T-cell (primary cell): Measurements from ENCODE around the gene KRTDAP. TPM values are rescaled to one million over a fixed set of nuclear protein-coding genes. Genes with fewer than 3 reads are reported as not detected.

ENCODE experiments used
- ATAC-seq, 4 experiments: fragments of 200-7000 bp in 3 of 4; fragments of 150-1000 bp in 1 of 4; cut with Tn5 transposase; replicated peaks in 1 of 4; 1 replicate in 3 of 4; 2 replicates in 1 of 4; pipeline ENCODE4 v1.10.0; 2021; ENCODE audit warnings: moderate library complexity in 3 of 4, mild to moderate bottlenecking in 2 of 4, moderate number of reproducible peaks in 1 of 4
- CTCF ChIA-PET, 2 donors: fragments of 300-600 bp; sonication (Branson Sonifier 250); formaldehyde crosslinking; loops; one replicate each; lab custom pipeline; 2022; ENCODE audit warnings: antibody characterized with exemption in 2 of 2; lab: Charles Lee
- POLR2A ChIA-PET, 2 donors: fragments of 300-600 bp; sonication (Branson Sonifier 250); formaldehyde crosslinking; loops; one replicate each; lab custom pipeline; 2022; ENCODE audit warnings: antibody characterized with exemption in 2 of 2; lab: Charles Lee
- DNase-seq, 35 experiments: peaks; one replicate each; pipeline versions ENCODE4 v3.0.0 to v3.0.0-alpha.2; 2013 to 2023
- H3K27ac ChIP-seq: one replicate; pipeline ENCODE4 v1.5.1; 2013; ENCODE audit warnings: low read length
- H3K27me3 ChIP-seq, 2 experiments: replicated peaks in 1 of 2; 1 replicate in 1 of 2; 2 replicates in 1 of 2; pipeline versions ENCODE4 v1.6.1 to v1.7.0; 2013; ENCODE audit warnings: low read length in 1 of 2, mixed read lengths in 1 of 2; ENCODE audit not compliant: control insufficient read depth in 2 of 2, insufficient read depth in 2 of 2; ENCODE audit errors: extremely low read depth in 1 of 2
- H3K36me3 ChIP-seq, 2 donors: 1 replicate in 1 of 2; 2 replicates in 1 of 2; pipeline versions ENCODE4 v1.6.1 to v1.7.0; 2013; ENCODE audit warnings: low read length in 1 of 2; ENCODE audit not compliant: control insufficient read depth in 2 of 2, insufficient read depth in 1 of 2; ENCODE audit errors: extremely low read depth in 1 of 2
- H3K4me1 ChIP-seq, 2 experiments: 1 replicate in 1 of 2; 2 replicates in 1 of 2; pipeline versions ENCODE4 v1.6.1 to v1.7.0; 2013; ENCODE audit warnings: low read length in 2 of 2, mixed read lengths in 1 of 2; ENCODE audit not compliant: insufficient read depth in 2 of 2, control insufficient read depth in 1 of 2; ENCODE audit errors: extremely low read depth in 1 of 2
- H3K4me3 ChIP-seq, 2 donors: 1 replicate in 1 of 2; 2 replicates in 1 of 2; pipeline versions ENCODE4 v1.5.1 to v1.7.0; 2013; ENCODE audit warnings: mild to moderate bottlenecking in 2 of 2, low read length in 1 of 2, moderate library complexity in 1 of 2; ENCODE audit not compliant: control insufficient read depth in 1 of 2; ENCODE audit errors: extremely low read depth in 1 of 2
- H3K9me3 ChIP-seq: 2 replicates; pipeline ENCODE4 v1.7.0; 2013
- H3K27ac Mint-ChIP-seq, 2 donors: one replicate each; pipeline ENCODE4 v1.8.0; 2020 to 2021; ENCODE audit warnings: mild to moderate bottlenecking in 2 of 2, mixed read lengths in 2 of 2
- H3K27me3 Mint-ChIP-seq, 2 donors: one replicate each; pipeline ENCODE4 v1.8.0; 2021 to 2022; ENCODE audit warnings: mixed read lengths in 2 of 2
- H3K36me3 Mint-ChIP-seq: one replicate; pipeline ENCODE4 v1.8.0; 2021; ENCODE audit warnings: mixed read lengths
- H3K4me1 Mint-ChIP-seq, 3 donors: one replicate each; pipeline ENCODE4 v1.8.0; 2020 to 2022; ENCODE audit warnings: mixed read lengths in 3 of 3, mild to moderate bottlenecking in 1 of 3
- H3K4me3 Mint-ChIP-seq, 3 donors: one replicate each; pipeline ENCODE4 v1.8.0; 2020 to 2022; ENCODE audit warnings: mild to moderate bottlenecking in 3 of 3, mixed read lengths in 3 of 3, moderate library complexity in 3 of 3
- H3K9me3 Mint-ChIP-seq, 3 donors: one replicate each; pipeline ENCODE4 v1.8.0; 2020 to 2022; ENCODE audit warnings: mixed read lengths in 3 of 3
- WGBS: methylation state at CpG from one replicate; pipeline ENCODE4 v1.1.5; 2013; ENCODE audit warnings: missing lambda C conversion rate; ENCODE audit not compliant: insufficient coverage; 5-methylcytosine and 5-hydroxymethylcytosine counted together
- total RNA-seq, 35 experiments: library from RNA in 6 of 35; stranded (reverse) in 6 of 35; fragments of 120-200 nt in 1 of 35; gene quantifications; one replicate each; pipeline versions ENCODE4 v1.2.1 to v1.2.4 and lab custom pipeline; 2013 to 2026

The KRTDAP gene
- total RNA-seq, 5 donors from 2014 or later (not counting 1 experiment from before 2014, with no cell fraction given), result not detected

GRCh38 chr19:35493971-35494370, 3.7 kb upstream of the KRTDAP start:
- Mint-ChIP-seq H3K4me3 (no peak overlapping the region), H3K27ac (no peak overlapping the region), H3K27me3 (peaks cover 3 to 25% of the 10 kb centered on the region in 2 donors), H3K9me3 (no peaks in the 10 kb centered on the region), H3K36me3 (no peaks in the 10 kb centered on the region), H3K4me1 (peaks cover 0 to 7% (median 2%) of the 10 kb centered on the region in 3 donors)
- Histone ChIP-seq H3K4me3 (no peak overlapping the region), H3K9me3 (no peaks in the 10 kb centered on the region), H3K36me3 (no peaks in the 10 kb centered on the region), H3K27ac (no peak overlapping the region), H3K4me1 (peaks cover 0 to 8% of the 10 kb centered on the region in 2 experiments), H3K27me3 (peaks cover 0 to 42% of the 10 kb centered on the region in 2 experiments)
- ATAC-seq, result no peak
- DNase-seq, result no peak
- WGBS, result 96% methylated on average over 5 of the region's 9 CpGs
- ChIA-PET CTCF (interaction anchor here in 1 of 2 donors (1.0 kb wide), 1 partner anchor 141 kb away, joined by 4 read pairs; no protein-coding TSS in a partner anchor), POLR2A (no interaction called here)

- peaks cover 0 to 7% (median 2%) of the 10 kb centered on the region in 3 donors for H3K4me1 Mint-ChIP-seq
- 96% methylated on average over 8 of the region's 9 CpGs for WGBS
- Histone ChIP-seq H3K4me1 (peaks cover 0 to 8% of the 10 kb centered on the region in 2 experiments), H3K27me3 (peaks cover 0 to 54% of the 10 kb centered on the region in 2 experiments), H3K27ac (no peak overlapping the region), H3K36me3 (no peaks in the 10 kb centered on the region), H3K4me3 (no peak overlapping the region), H3K9me3 (no peaks in the 10 kb centered on the region)
- ChIA-PET CTCF (interaction anchor here in 1 of 2 donors (1.0 kb wide), 1 partner anchor 138 kb away, joined by 3 read pairs; no protein-coding TSS in a partner anchor), POLR2A (interaction anchor here in 1 of 2 donors (0.6 kb wide), 1 partner anchor 80 kb away, joined by 5 read pairs; no protein-coding TSS in a partner anchor)
- ATAC-seq (no peak), DNase-seq (no peak)
- H3K36me3 Mint-ChIP-seq, result no peaks in the 10 kb centered on the region
- H3K9me3 Mint-ChIP-seq, result no peaks in the 10 kb centered on the region
- H3K27me3 Mint-ChIP-seq, result peaks cover 3 to 36% of the 10 kb centered on the region in 2 donors
- H3K27ac Mint-ChIP-seq, result no peak overlapping the region
- H3K4me3 Mint-ChIP-seq, result no peak overlapping the region
Observed at GRCh38 chr19:35491836-35492360, 1.6 kb upstream of the KRTDAP start.

- ChIA-PET POLR2A (no interaction called here), CTCF (no interaction called here)
- no peak overlapping the region for H3K27ac Mint-ChIP-seq
- Histone ChIP-seq H3K36me3 (no peaks in the 10 kb centered on the region), H3K27me3 (peaks cover 0 to 39% of the 10 kb centered on the region in 2 experiments), H3K4me3 (no peak overlapping the region), H3K9me3 (no peaks in the 10 kb centered on the region), H3K4me1 (no peaks in the 10 kb centered on the region), H3K27ac (no peak overlapping the region)
- no peak overlapping the region for H3K4me3 Mint-ChIP-seq
- no peaks in the 10 kb centered on the region for H3K36me3 Mint-ChIP-seq
- no peaks in the 10 kb centered on the region for H3K9me3 Mint-ChIP-seq
- no peak for ATAC-seq
- peaks cover 3 to 36% of the 10 kb centered on the region in 2 donors for H3K27me3 Mint-ChIP-seq
- H3K4me1 Mint-ChIP-seq, result peaks cover 5% of the 10 kb centered on the region in 3 donors
- DNase-seq, result no peak
- 100% methylated on average over 2 of the region's 16 CpGs for WGBS
Observed at GRCh38 chr19:35488677-35489076, 1.6 kb downstream of the KRTDAP start.

GRCh38 chr19:35487656-35488182, 2.5 kb downstream of the KRTDAP start:
- no peak for ATAC-seq
- CTCF ChIA-PET, result no interaction called here

DNA sequence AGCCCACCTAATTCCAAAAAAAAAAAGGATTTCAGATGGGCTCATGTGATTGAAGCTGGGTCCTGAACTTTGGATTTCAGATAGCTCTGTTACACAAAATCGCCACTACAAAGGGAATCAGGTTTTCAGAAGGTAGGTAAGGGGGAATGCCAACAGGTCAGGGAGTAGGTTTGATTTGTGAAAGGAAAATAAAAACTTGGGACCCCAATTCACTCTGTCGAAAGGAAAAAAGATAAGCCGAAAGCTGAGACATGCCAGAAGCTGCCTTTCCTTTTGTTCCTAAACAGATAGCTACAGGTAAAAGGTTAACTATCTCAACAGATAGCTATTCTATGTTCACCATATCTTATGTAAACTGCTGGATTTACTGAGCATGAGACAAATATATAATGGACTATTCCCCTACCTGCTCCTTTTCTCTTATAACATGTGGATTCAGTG, 4.0 kb downstream of the KRTDAP start:
- Histone ChIP-seq H3K27me3 (peaks cover 0 to 36% of the 10 kb centered on the region in 2 experiments), H3K27ac (no peak overlapping the region), H3K9me3 (no peaks in the 10 kb centered on the region), H3K36me3 (no peaks in the 10 kb centered on the region), H3K4me3 (no peak overlapping the region), H3K4me1 (no peaks in the 10 kb centered on the region)
- Mint-ChIP-seq H3K4me3 (no peak overlapping the region), H3K36me3 (no peaks in the 10 kb centered on the region), H3K27ac (no peak overlapping the region), H3K4me1 (peaks cover 5 to 8% (median 5%) of the 10 kb centered on the region in 3 donors), H3K9me3 (no peaks in the 10 kb centered on the region), H3K27me3 (peaks cover 0 to 27% of the 10 kb centered on the region in 2 donors)
- WGBS, result 100% methylated on average over 1 of the region's 3 CpGs
- ChIA-PET POLR2A (no interaction called here), CTCF (interaction anchor here in 1 of 2 donors (0.5 to 1.6 kb wide), 2 partner anchors 9 to 22 kb away, joined by 3 to 7 read pairs; no protein-coding TSS in a partner anchor)
- DNase-seq (no peak), ATAC-seq (no peak)

More at GRCh38 chr19:35487656-35488182, 2.5 kb downstream of the KRTDAP start:
- DNase-seq, result no peak
- H3K27me3 Mint-ChIP-seq, result peaks cover 3 to 30% of the 10 kb centered on the region in 2 donors
- H3K4me1 Mint-ChIP-seq, result peaks cover 5 to 8% (median 5%) of the 10 kb centered on the region in 3 donors
- Histone ChIP-seq H3K27me3 (peaks cover 0 to 35% of the 10 kb centered on the region in 2 experiments), H3K4me1 (no peaks in the 10 kb centered on the region), H3K27ac (no peak overlapping the region), H3K36me3 (no peaks in the 10 kb centered on the region), H3K4me3 (no peak overlapping the region), H3K9me3 (no peaks in the 10 kb centered on the region)
- H3K36me3 Mint-ChIP-seq, result no peaks in the 10 kb centered on the region
- WGBS, result 62% methylated on average over 6 of the region's 10 CpGs
- H3K4me3 Mint-ChIP-seq, result no peak overlapping the region
- POLR2A ChIA-PET, result no interaction called here
- no peaks in the 10 kb centered on the region for H3K9me3 Mint-ChIP-seq
- no peak overlapping the region for H3K27ac Mint-ChIP-seq

- H3K4me3 ChIP-seq, result no peak overlapping the region
- peaks cover 5 to 8% (median 5%) of the 10 kb centered on the region in 3 donors for H3K4me1 Mint-ChIP-seq
- 42% methylated on average over 7 of the region's 7 CpGs for WGBS
Observed at GRCh38 chr19:35484252-35485036, 5.8 kb downstream of the KRTDAP start.

More at GRCh38 chr19:35484252-35485036, 5.8 kb downstream of the KRTDAP start:
- Histone ChIP-seq H3K9me3 (no peaks in the 10 kb centered on the region), H3K4me1 (no peaks in the 10 kb centered on the region), H3K27me3 (peaks cover 0 to 22% of the 10 kb centered on the region in 2 experiments), H3K36me3 (no peaks in the 10 kb centered on the region), H3K27ac (no peak overlapping the region)
- DNase-seq (no peak), ATAC-seq (peak in 2 of 4 experiments; percentile 34 to 47)
- ChIA-PET POLR2A (no interaction called here), CTCF (no interaction called here)
- Mint-ChIP-seq H3K9me3 (no peaks in the 10 kb centered on the region), H3K36me3 (no peaks in the 10 kb centered on the region), H3K4me3 (no peak overlapping the region), H3K27me3 (peaks cover 0 to 14% of the 10 kb centered on the region in 2 donors), H3K27ac (no peak overlapping the region)
